ENCODE results near the gene EFHC2.
A peak's percentile ranks its signal among the peaks of the same experiment; 100 is the strongest.

EFHC2 gene

DNA sequence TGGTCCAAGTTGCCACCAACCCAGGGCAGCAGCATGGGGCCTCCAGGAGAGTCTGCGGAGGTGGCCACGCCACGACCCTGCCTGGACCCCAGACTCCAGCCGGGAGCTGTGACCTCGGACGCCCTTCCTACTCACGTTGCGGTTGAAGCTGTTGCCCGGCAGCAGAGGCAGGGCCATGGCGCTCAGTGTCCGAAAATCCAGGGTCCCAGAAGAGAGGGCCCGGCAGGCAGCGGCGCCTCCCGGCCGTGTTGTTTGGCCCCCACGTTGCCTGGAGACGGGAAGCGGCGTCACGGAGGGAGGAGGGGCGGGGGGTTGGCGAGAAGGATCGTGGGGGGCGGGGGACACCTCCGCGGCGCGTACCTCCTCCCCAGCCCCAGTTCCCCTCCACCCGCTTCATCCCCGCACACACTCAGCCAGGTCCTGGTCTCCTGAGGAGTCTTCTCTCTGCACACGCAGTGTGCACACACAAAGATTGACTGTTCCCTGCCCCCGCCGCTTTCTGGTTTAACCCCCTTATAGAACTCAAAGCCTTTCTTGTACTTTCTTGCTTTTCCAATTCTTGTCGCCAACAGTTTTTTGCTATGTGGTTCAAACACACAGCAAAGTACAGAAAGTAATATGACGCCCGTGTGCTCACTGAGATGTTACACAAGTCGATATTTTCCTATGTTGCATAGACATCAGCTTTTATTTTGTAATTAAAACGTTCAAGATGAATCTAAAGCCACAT is at the start of gene EFHC2:
TSS of gene EFHC2 (minus strand) at position 261 of the 730 bp plus-strand sequence. CDS start at position 177, 84 bp downstream.
- peak; percentile 9 to 16 for DNase-seq (ENCODE audit: low read depth in 1 of 2, low spot score in 1 of 2)

DNA sequence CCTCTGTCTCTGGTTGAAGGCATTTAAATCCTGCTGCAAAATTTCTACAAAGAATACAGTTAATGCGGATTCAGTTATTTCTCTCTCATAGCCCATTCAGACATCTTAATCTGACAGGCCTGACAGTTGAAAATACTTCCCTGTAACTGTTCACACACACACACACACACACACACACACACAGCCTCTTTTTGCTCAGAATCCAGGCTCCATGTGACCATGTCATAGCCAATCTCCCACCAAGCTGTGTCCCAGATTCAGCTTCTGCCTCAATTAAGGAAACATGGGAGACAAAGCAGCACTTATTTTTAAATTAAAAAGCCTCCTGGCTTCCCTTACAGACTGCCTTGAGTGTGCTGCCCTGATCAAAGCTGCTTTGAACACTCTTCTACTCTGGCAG is 49.3 kb upstream of the EFHC2 start:
- no peak for DNase-seq (ENCODE audit: low read depth in 1 of 2, low spot score in 1 of 2)

- no peak for DNase-seq (ENCODE audit: low read depth in 1 of 2, low spot score in 1 of 2)
Observed at GRCh38 chrX:44384688-44385338, 41.3 kb upstream of the EFHC2 start.

- no peak for DNase-seq (ENCODE audit: low read depth in 1 of 2, low spot score in 1 of 2)
Observed at GRCh38 chrX:44382871-44383270, 39.4 kb upstream of the EFHC2 start.

DNA sequence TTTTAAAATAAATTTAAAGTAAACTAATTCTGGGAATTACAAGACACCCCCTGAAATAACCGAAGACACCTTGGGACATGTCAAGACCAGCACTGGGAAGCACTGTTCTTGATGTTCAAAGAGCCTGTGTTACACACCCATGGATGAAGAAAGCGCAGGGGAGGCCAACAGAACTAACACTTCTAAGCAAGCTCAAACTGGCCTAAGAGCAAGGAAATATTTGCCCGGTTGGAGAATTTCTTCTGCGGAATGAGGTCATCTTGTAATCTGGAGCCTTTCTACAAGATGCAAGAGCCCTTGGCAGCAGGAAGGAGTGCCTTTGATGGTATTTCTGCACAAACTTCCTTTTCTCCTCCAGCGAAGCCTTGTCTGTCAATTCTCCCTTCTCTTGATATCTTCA is 9.3 kb upstream of the EFHC2 start:
- DNase-seq (ENCODE audit: low read depth in 1 of 2, low spot score in 1 of 2), result no peak

DNA sequence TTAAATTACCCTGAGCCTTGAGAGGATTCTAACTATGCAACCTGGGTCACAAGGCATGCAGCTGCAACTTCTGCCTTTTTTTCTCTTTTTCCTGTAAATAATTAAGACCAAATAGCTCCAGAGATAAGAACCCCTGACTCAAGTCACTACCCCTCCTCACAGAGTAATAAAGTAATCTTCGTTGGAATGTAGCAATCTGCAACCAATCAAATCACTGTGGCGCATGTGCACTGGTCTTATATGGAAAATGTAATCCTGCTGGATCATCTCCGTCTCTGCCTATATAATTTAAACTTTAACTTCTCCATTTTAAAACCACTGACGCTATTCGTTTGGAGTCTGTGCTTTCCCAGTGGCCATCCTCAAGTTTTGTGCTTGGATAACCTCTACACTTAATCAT is 6.1 kb upstream of the EFHC2 start:
- no peak for DNase-seq (ENCODE audit: low read depth in 1 of 2, low spot score in 1 of 2)

DNA sequence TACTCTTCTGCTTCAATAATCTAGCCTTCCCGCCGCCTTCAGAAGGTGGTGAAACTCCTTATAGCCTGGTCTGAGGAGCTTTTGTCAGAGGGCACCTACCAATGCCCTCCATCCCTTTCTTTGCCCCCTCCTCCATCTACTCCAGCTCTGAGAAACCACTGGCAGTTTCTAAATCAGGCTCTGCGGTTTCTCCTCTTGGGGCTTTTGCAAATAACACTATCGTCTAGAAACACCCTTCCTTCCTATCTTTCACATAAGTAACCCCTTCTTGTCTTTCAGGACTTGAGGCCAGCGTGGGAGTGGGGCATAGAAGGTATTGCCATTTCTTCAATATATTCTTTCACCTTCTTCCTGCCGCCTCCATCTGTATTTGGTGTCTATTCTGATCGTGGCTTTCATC is 1.2 kb upstream of the EFHC2 start:
- no peak for DNase-seq (ENCODE audit: low read depth in 1 of 2, low spot score in 1 of 2)

DNA sequence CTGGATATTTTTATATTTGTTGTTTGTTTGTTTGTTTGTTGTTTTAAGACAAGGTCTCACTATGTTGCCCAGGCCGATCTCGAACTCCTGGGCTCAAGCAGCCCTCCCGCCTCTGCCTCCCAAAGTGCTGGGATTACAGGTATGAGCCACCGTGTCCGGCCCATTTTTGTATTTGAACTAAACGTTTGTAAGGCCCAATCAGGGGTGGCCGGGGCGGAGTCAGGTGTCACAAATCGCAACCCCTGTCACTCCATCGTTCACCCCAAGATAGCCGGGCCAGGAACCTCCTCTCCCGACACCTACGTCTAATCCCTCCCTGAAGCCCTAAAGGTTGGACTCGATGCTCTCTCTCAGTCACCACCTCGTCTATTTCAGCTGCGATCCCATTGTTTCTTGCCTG is 722 bp upstream of the EFHC2 start:
- peak; percentile 3 to 21 for DNase-seq (ENCODE audit: low read depth in 1 of 2, low spot score in 1 of 2)

DNA sequence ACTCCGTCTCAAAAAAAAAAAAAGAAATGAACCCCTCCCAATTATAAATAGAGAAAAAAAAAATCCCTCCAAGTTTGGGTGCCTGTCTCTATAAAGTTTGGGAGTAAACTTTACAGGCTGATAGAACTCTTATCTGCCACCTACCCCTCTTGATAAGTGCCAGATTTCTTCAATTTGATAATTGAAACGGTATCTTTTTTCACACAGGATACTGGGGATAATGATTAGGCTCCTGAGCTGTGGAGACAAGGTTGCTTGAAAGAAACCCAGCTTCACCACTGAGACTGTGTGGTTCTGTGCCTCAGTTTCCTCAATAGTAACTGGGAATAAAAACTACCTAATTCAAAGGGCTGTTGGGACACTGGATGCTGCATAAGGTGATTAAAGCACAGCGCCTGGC is 606 bp downstream of the EFHC2 start:
- no peak for DNase-seq (ENCODE audit: low read depth in 1 of 2, low spot score in 1 of 2)

GRCh38 chrX:44338361-44338760 is 5.1 kb downstream of the EFHC2 start:
- no peak for DNase-seq (ENCODE audit: low read depth in 1 of 2, low spot score in 1 of 2)

GRCh38 chrX:44332437-44332836 is 11.0 kb downstream of the EFHC2 start:
- DNase-seq (ENCODE audit: low read depth in 1 of 2, low spot score in 1 of 2), result no peak

DNA sequence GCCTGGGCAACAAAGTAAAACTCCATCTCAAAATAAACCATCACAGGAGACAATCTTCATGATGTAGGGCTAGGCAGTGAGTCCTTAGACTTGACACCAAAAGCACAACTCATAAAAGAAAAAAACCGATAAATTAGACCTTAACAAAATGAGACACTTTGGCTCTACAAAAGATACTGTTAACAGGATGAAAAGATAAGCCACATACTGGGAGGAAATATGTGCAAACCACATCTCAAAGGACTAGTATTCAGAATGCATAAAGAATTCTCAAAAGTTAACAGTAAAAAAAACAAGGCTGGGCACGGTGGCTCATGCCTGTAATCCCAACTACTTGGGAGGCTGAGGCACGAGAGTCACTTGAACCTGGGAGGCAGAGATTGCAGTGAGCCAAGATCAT is 13.2 kb downstream of the EFHC2 start:
- no peak for DNase-seq (ENCODE audit: low read depth in 1 of 2, low spot score in 1 of 2)

DNA sequence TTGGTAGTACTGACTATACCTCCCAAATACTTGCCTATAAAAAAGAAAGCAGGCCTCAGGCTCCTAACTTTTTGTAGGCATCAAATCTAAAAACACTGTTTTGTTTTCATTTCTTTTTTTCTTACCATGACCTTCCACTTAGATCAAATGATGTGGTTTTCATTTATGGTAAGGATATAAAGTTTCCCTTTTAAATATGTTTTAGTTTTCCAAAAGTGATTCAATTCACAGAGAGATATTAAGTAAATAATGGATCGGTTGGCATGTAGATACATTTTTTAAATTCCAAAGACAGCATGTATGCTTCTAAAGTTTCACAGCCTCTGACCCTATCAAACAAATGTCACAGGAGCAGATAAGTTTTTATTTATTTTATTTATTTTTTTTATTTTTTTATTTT is 23.9 kb downstream of the EFHC2 start:
- no peak for DNase-seq (ENCODE audit: low read depth in 1 of 2, low spot score in 1 of 2)

- DNase-seq (ENCODE audit: low read depth in 1 of 2, low spot score in 1 of 2), result no peak
Observed at GRCh38 chrX:44317181-44317580, 26.3 kb downstream of the EFHC2 start.

GRCh38 chrX:44314808-44315207 is 28.7 kb downstream of the EFHC2 start:
- no peak for DNase-seq (ENCODE audit: low read depth in 1 of 2, low spot score in 1 of 2)

DNA sequence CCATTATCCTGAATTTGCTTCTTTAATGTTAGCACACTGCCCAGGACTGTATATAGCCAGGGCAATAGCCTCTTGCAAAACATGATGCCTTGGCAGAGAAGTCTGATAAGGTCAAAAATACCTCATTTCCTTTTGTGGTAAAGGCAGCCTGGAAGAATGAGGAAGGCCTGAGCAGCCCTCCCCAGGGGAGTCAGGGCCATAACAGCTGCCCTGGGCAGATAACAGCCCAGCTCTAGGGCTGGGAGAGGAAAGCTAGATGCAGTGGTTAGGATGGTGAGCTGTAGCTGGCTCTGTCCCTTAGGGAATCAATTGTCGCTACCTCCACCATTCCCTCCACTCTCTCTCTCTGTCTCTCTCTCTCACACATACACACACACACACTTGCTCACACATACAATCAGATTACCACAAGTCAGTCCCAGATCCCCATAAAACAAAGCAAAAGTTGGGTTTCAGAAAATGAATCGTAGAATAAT is 29.2 kb downstream of the EFHC2 start:
- DNase-seq (ENCODE audit: low read depth in 1 of 2, low spot score in 1 of 2), result no peak

- no peak for DNase-seq (ENCODE audit: low read depth in 1 of 2, low spot score in 1 of 2)
Observed at GRCh38 chrX:44312421-44312820, 31.1 kb downstream of the EFHC2 start.

- no peak for DNase-seq (ENCODE audit: low read depth in 1 of 2, low spot score in 1 of 2)
Observed at GRCh38 chrX:44310227-44310626, 33.2 kb downstream of the EFHC2 start.

DNA sequence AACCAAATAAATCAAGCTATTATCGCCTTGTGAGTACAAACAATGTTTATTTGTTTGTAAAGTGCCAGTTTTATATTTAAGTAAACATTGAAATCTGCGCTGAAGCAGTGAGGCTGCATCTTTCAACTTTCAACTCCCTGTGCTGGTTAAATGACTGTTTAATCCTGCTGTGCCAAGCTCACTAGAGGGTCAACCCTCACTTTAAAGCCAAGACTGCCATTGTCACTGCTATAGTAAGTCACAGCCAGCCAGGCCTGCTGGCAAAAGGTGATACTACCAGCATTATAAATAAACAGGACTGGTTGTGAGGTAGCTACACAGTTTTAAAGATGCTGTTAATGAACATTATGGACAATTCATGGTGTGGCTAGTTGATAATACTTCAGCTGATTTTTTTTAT is 34.6 kb downstream of the EFHC2 start:
- no peak for DNase-seq (ENCODE audit: low read depth in 1 of 2, low spot score in 1 of 2)

- no peak for DNase-seq (ENCODE audit: low read depth in 1 of 2, low spot score in 1 of 2)
Observed at GRCh38 chrX:44306356-44306755, 37.1 kb downstream of the EFHC2 start.

GRCh38 chrX:44305921-44306320 is 37.6 kb downstream of the EFHC2 start:
- no peak for DNase-seq (ENCODE audit: low read depth in 1 of 2, low spot score in 1 of 2)

- DNase-seq (ENCODE audit: low read depth in 1 of 2, low spot score in 1 of 2), result no peak
Observed at GRCh38 chrX:44303119-44303518, 40.4 kb downstream of the EFHC2 start.

DNA sequence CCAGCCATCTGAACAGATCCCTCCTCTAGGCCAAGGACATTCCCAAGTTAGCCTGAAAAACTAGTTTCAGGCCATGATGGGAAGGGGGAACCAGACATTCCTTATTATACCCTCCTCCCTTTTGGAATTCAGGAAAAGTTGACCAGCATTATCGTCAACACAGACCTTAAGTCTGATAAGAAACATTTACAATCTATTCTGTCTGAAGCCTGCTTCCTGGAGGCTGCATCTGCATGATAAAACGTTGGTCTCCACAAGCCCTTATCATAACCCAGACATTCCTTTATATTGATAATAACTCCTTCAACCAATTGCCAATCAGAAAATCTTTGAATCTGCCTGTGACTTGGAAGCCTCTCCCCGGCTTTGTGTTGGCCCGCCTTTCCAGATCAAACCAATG is 44.3 kb downstream of the EFHC2 start:
- no peak for DNase-seq (ENCODE audit: low read depth in 1 of 2, low spot score in 1 of 2)
